NB4 (cell line): Measurements from ENCODE around the gene TTYH3.

Experiments
- DNase-seq: peaks from one replicate; pipeline ENCODE4 v3.0.0; 2010; ENCODE audit warnings: low read depth
- H3K4me3 ChIP-seq: one replicate; pipeline ENCODE4 v1.5.1; 2011; ENCODE audit warnings: mild to moderate bottlenecking, low read depth, low read length, moderate library complexity
- MYC ChIP-seq: IDR thresholded peaks from 2 replicates; pipeline ENCODE4 v1.6.1; 2011; ENCODE audit warnings: low read depth, low read length
- POLR2A ChIP-seq: IDR thresholded peaks from 2 replicates; pipeline ENCODE4 v1.6.1; 2011; ENCODE audit warnings: mild to moderate bottlenecking; ENCODE audit not compliant: insufficient read length; ENCODE audit errors: extremely low read depth
- TF ChIP-seq, protein P1 (sequence below): IDR thresholded peaks from 2 replicates; pipeline ENCODE4 v1.6.1; 2011; ENCODE audit warnings: low read depth, low read length
- TF ChIP-seq, protein P2 (sequence below): IDR thresholded peaks from one replicate; pipeline ENCODE4 v1.5.1; 2012; ENCODE audit warnings: low read depth, low read length

Gene TTYH3

DNA sequence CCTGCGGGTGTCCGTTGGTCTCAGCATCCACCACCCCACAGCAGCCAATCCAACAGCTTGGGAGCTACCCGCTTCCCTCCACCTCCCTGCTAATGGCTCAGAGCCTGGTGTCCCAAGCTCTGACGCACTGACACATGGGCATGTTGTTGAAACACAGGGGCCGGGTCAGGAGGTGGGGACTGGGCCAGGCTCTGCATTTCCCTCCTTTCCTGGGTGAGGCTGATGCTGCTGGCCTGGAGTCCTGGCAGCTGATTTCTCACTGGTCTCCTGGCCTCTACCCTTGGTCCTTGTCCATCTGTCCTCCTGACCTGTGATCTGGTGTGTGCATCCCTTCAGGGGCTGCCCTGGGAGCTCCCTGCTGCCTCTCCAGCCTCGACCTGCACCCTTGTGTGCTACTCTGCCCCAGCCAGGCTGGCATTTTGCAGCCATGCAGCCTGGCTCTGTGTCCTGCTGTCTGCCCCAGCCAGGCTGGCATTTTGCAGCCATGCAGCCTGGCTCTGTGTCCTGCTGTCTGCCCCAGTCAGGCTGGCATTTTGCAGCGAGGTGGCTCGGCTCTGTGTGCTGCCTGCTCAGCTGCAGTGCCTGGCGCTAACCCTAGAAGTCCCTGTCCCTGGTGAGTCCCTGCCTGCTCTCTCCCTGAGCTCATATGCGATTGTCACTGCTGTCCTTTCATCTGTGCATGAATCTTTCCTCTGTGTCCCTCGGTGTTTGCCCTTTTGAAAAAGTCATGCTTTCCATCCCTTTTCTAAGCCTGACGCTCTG lies 70.2 kb downstream of the TTYH3 start:
- no peak for DNase-seq
- TF ChIP-seq, protein P1, sequence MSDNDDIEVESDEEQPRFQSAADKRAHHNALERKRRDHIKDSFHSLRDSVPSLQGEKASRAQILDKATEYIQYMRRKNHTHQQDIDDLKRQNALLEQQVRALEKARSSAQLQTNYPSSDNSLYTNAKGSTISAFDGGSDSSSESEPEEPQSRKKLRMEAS = no peak
- TF ChIP-seq MYC = no peak
- TF ChIP-seq, protein P2, sequence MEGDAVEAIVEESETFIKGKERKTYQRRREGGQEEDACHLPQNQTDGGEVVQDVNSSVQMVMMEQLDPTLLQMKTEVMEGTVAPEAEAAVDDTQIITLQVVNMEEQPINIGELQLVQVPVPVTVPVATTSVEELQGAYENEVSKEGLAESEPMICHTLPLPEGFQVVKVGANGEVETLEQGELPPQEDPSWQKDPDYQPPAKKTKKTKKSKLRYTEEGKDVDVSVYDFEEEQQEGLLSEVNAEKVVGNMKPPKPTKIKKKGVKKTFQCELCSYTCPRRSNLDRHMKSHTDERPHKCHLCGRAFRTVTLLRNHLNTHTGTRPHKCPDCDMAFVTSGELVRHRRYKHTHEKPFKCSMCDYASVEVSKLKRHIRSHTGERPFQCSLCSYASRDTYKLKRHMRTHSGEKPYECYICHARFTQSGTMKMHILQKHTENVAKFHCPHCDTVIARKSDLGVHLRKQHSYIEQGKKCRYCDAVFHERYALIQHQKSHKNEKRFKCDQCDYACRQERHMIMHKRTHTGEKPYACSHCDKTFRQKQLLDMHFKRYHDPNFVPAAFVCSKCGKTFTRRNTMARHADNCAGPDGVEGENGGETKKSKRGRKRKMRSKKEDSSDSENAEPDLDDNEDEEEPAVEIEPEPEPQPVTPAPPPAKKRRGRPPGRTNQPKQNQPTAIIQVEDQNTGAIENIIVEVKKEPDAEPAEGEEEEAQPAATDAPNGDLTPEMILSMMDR = no peak
- TF ChIP-seq POLR2A = no peak
- H3K4me3 ChIP-seq = no peak overlapping the region

DNA sequence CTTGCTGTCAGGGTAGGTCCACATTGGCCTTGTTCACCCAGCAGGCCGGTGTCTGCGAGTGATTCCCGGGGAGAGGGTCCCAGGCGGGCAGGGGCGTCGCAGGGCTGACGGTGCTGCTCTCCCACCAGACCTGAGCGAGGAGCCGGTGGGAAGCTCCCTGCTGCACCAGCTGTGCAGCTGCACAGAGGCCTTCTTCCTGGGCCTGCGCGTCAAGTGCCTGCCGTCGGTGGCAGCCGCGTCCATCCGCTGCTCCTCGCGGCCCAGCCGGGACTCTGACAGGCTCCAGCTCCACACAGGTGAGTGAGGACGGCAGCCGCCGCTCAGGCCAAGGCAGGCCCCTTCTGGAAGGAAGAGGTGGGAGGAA lies 70.8 kb downstream of the TTYH3 start:
- DNase-seq = no peak
- no peak overlapping the region for H3K4me3 ChIP-seq
- no peak for TF ChIP-seq MYC
- TF ChIP-seq, protein P2 = no peak
- no peak for TF ChIP-seq POLR2A
- TF ChIP-seq, protein P1 = no peak

DNA sequence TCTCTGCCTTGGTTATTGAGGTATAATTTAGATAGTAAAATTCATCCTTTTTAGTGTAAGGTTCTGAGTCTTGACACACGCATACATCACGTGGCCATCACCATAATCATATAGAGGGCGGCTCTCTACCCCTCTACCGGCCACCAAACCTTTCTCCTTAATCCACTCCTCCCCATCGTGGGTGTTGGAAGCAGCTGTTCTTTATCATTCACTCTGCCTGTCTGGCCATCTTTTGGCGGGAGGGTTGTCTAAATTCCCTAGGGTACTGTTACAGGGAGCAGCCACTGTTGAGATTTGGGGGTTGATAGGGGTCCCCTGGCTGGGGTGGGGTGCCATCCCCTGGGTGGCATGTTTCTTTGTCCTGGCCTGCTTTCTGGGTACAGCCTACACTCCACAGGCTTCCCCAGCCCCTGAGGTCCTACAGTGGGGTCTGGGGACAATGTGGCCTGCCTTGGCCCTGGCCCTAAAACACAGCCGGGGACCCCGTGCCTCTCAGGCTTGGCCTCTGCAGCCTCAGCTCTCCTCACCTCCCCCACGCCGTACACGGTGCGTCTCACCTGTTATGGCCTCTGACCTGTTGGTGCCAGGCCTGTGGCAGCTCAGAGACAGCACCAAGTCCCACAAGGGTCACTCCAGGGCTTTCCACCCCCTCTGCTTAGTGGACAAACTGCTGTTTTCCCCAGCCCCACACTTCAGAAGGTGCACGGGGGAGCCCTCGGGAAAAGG lies 73.7 kb downstream of the TTYH3 start:
- TF ChIP-seq, protein P1 = no peak
- TF ChIP-seq POLR2A = no peak
- TF ChIP-seq, protein P2 = no peak
- no peak for TF ChIP-seq MYC
- H3K4me3 ChIP-seq = no peak overlapping the region
- no peak for DNase-seq

DNA sequence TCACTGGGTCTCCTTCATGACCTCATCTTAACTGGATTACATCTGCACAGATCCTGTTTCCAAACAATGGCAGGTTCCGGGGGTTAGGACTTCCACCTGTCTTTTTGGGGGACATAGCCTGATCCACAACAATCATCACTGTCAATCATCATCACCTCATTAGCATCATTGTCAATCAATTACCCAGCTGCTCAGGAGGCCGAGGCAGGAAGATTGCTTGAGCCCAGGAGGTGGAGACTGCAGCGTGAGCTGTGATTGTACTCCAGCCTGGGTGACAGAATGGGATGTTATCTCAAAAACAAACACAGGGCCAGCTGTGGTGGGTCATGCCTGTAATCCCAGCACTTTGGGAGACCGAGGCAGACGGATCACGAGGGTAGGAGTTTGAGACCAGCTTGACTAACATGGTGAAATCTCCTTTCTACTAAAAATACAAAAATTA lies 74.9 kb downstream of the TTYH3 start:
- no peak for DNase-seq
- no peak overlapping the region for H3K4me3 ChIP-seq
- TF ChIP-seq, protein P2 = no peak
- TF ChIP-seq MYC (no peak), POLR2A (no peak)
- TF ChIP-seq, protein P1 = no peak

DNA sequence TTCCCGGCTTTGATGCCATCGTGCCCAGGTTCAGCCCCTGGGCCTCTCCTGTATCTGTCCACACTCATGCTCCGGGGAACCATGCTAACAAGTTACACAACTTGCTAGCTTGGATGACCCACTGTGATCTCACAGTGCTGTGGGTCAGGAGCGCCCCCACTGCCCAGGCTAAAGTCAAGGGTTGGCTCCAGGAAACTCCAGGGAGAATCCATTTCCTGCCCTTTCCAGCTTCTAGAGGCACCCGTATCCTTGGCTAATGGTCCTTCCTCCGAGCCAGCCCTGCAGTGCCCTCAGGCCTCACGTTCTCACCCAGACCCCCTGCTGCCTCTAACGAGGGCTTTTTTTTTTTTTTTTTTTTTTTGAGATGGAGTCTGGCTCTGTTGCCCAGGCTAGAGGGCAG lies 75.7 kb downstream of the TTYH3 start:
- TF ChIP-seq, protein P1 = no peak
- TF ChIP-seq, protein P2 = no peak
- TF ChIP-seq MYC (no peak), POLR2A (no peak)
- no peak overlapping the region for H3K4me3 ChIP-seq
- no peak for DNase-seq

DNA sequence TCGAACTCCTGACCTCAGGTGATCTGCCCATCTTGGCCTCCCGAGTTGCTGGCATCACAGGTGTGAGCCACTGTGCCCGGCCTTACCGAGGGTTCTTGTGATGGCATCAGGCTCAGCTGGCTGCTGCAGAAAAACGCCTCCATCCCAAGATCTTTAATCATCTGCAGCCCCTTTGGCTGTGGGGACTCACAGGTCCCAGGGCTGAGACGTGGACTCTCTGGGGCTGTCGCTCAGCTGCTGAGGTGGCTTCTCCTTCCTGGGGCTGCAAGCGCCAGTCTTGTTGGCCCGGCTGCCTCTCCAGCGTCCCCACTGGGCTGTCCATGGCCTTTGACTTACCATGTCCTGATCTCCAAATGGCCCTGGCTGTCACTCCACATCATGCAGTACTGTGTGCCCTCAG lies 76.3 kb downstream of the TTYH3 start:
- no peak overlapping the region for H3K4me3 ChIP-seq
- DNase-seq = no peak
- TF ChIP-seq MYC (no peak), POLR2A (no peak)
- TF ChIP-seq, protein P2 = no peak
- TF ChIP-seq, protein P1 = no peak
